Naive B cell (primary cell): Measurements from ENCODE around the gene SHISA7. TPM values are rescaled to one million over a fixed set of nuclear protein-coding genes. Genes with fewer than 3 reads are reported as not detected.
A peak's percentile ranks its signal among the peaks of the same experiment; 100 is the strongest.

Experiments
- ATAC-seq, 2 donors: fragments of 150-1000 bp; cut with Tn5 transposase; 2 replicates each; pipeline ENCODE4 v1.10.0; 2021; ENCODE audit warnings: low read depth in 2 of 2, mild to moderate bottlenecking in 2 of 2, moderate library complexity in 2 of 2
- DNase-seq: peaks from one replicate; pipeline ENCODE4 v3.0.0; 2022
- H3K27ac Mint-ChIP-seq, 6 donors: one replicate each; pipeline ENCODE4 v1.8.0; 2020 to 2022; ENCODE audit warnings: mild to moderate bottlenecking in 6 of 6, mixed read lengths in 6 of 6, moderate library complexity in 5 of 6, inconsistent platforms in 2 of 6
- H3K27me3 Mint-ChIP-seq, 3 donors: one replicate each; pipeline ENCODE4 v1.8.0; 2021 to 2022; ENCODE audit warnings: mixed read lengths in 3 of 3, mild to moderate bottlenecking in 1 of 3
- H3K36me3 Mint-ChIP-seq, 2 donors: one replicate each; pipeline ENCODE4 v1.8.0; 2020 to 2022; ENCODE audit warnings: mixed read lengths in 2 of 2, inconsistent platforms in 1 of 2, mild to moderate bottlenecking in 1 of 2
- H3K4me1 Mint-ChIP-seq, 3 donors: one replicate each; pipeline ENCODE4 v1.8.0; 2020 to 2022; ENCODE audit warnings: mixed read lengths in 3 of 3, inconsistent platforms in 1 of 3, mild to moderate bottlenecking in 1 of 3, moderate library complexity in 1 of 3
- H3K4me3 Mint-ChIP-seq, 8 donors: one replicate each; pipeline ENCODE4 v1.8.0; 2020 to 2022; ENCODE audit warnings: mild to moderate bottlenecking in 8 of 8, mixed read lengths in 8 of 8, moderate library complexity in 8 of 8, inconsistent platforms in 2 of 8
- H3K9me3 Mint-ChIP-seq, 7 donors: one replicate each; pipeline ENCODE4 v1.8.0; 2020 to 2022; ENCODE audit warnings: mixed read lengths in 7 of 7, mild to moderate bottlenecking in 5 of 7, inconsistent platforms in 2 of 7, moderate library complexity in 1 of 7
- polyA plus RNA-seq, 6 donors: library from polyadenylated mRNA; unstranded; fragments of 300-500 nt; fragmentation: Illumina TruSeq; gene quantifications; one replicate each; pipeline ENCODE4 v1.2.3, GENCODE V29; 2021; ENCODE audit warnings: low read depth in 6 of 6

SHISA7 gene
- polyA plus RNA-seq, 6 donors from 2014 or later: not detected

DNA sequence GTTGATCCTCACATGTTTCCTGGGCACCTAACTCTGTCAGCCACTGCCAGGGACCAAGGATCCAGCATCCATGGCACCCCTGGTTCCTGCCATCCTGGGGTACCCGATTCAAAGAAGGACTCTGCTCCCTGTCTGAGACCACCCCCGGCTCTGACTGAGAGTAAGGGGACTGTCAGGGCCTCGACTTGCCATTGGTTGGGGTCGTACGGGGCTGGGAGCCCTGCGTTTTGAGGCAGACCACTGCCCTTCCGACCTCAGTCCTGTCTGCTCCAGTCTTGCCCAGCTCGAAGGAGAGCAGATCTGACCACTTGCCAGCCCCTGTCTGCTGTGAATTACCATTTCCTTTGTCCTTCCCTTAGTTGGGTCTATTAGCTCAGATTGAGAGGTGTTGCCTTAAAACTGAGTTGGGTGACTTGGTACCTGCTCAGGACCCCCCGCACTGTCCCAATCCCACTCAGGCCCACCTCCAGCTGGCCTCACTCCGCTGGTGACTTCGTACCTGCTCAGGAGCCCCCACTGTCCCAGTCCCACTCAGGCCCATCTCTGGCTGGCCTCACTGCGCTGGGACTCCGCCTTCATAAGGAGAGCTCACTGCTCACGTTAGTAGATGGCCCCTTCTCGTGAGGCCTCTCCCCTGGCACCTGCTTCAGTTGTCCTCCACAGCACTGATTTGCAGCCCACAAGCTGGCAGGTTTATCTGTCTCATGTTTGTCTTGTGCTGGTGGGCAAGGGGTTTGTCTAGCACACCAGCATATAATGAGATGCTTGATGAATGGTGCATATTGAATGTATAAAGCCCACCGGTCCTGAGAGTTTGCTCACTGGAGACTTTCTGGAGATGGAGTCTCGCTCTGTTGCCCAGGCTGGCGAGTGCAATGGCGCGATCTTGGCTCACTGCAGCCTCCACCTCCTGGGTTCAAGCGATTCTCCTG lies 53.4 kb downstream of the SHISA7 start:
- ATAC-seq: no peak
- Mint-ChIP-seq H3K9me3 (peaks cover 0 to 5% (median 0%) of the 10 kb centered on the region in 7 donors), H3K27ac (peak overlapping the region in 4 of 6 donors; percentile 72 to 89 (median 74)), H3K4me1 (peaks cover 46 to 68% (median 58%) of the 10 kb centered on the region in 3 donors), H3K36me3 (peaks cover 0 to 9% of the 10 kb centered on the region in 2 donors), H3K4me3 (peak overlapping the region in 6 of 8 donors; percentile 13 to 91 (median 58)), H3K27me3 (no peaks in the 10 kb centered on the region)
- no peak for DNase-seq

GRCh38 chr19:55387736-55388497 lies 55.2 kb downstream of the SHISA7 start:
- ATAC-seq: no peak
- Mint-ChIP-seq H3K4me3 (peak overlapping the region; percentile 47 to 100 (median 100)), H3K36me3 (peaks cover 0 to 9% of the 10 kb centered on the region in 2 donors), H3K27ac (peak overlapping the region in 4 of 6 donors; percentile 22 to 99 (median 54)), H3K4me1 (peaks cover 44 to 76% (median 62%) of the 10 kb centered on the region in 3 donors), H3K27me3 (no peaks in the 10 kb centered on the region), H3K9me3 (peaks cover 0 to 5% (median 0%) of the 10 kb centered on the region in 7 donors)
- no peak for DNase-seq

DNA sequence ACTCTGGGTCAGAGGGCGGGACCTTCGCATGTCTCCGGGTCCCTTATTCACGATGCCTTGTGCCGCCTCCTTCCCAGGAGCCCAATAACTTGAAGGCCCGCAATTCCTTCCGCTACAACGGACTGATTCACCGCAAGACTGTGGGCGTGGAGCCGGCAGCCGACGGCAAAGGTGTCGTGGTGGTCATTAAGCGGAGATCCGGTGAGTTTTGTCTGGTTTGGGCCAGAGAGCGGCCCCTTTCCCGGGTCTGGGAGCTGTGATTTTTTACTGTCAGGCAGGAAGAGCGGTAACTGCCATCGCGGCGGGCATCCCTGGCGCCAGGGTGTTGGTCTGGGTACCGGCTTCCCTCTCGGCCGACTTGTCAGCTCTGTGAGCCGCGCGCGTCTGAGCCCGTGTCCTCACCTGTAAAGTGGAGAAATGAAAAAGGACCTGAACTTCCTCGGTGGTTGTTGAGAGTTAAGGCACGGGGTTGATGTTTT lies 56.6 kb downstream of the SHISA7 start:
- H3K9me3 Mint-ChIP-seq: peaks cover 0 to 5% (median 0%) of the 10 kb centered on the region in 7 donors
- peak overlapping the region; percentile 99 to 100 (median 100) for H3K27ac Mint-ChIP-seq
- H3K27me3 Mint-ChIP-seq: no peaks in the 10 kb centered on the region
- DNase-seq (peak; percentile 47), ATAC-seq (no peak)
- peaks cover 50 to 82% (median 74%) of the 10 kb centered on the region in 3 donors for H3K4me1 Mint-ChIP-seq
- H3K36me3 Mint-ChIP-seq: peaks cover 0 to 9% of the 10 kb centered on the region in 2 donors
- peak overlapping the region; percentile 91 to 100 (median 100) for H3K4me3 Mint-ChIP-seq

- H3K36me3 Mint-ChIP-seq: peaks cover 0 to 8% of the 10 kb centered on the region in 2 donors
- H3K4me3 Mint-ChIP-seq: peak within 1 kb of the TSS; percentile 91 to 100 (median 100)
- H3K27ac Mint-ChIP-seq: peak within 1 kb of the TSS; percentile 99 to 100 (median 100)
- DNase-seq: peak; percentile 98
- H3K9me3 Mint-ChIP-seq: peaks cover 0 to 5% (median 0%) of the 10 kb centered on the region in 7 donors
- peaks cover 50 to 82% (median 76%) of the 10 kb centered on the region in 3 donors for H3K4me1 Mint-ChIP-seq
- H3K27me3 Mint-ChIP-seq: no peaks in the 10 kb centered on the region
- peak; percentile 77 to 80 for ATAC-seq
Observed at GRCh38 chr19:55385724-55386492, 57.2 kb downstream of the SHISA7 start, which contains the start of gene RPL28. RPL28 (plus strand) TSS chr19:55385932; CDS start chr19:55386358, 426 bp downstream.

DNA sequence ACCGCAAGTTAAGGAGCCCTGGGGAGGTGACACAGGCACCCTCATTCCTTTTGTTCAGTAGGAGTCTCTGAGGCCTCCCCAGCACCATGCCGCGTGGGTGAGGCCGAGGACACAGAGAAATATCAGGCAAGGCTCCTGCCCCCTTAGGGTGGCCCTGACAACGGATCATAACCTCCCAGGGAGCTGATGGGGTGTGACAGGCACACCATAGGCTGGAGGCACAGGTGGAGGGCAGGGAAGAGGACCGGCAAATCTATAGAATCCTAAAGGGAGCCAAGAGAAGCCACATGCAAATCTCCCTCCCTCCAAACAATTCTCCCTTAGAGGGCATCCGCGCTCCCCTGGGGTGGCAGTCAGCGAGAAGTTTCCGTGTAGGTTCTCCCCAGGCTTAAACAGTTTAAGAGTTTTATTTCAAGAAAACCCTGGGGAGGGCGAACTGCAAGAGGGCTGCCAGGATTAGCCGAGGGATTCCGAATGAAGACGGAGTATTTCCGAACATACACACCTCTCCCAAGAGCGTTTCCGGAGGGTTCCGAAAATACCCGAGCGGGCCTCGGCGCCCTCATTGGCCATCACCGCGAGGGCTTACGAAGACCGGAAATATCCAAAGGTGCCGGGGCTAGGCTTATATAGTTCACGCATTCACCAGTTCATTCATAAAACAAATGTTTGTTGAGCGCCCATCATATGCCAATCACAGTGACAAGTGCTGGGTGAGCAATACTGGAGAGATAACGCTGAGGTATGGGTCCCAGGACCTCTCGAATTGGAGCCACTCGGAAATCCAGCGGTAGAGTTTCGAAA lies 58.0 kb downstream of the SHISA7 start:
- peak; percentile 88 for DNase-seq
- Mint-ChIP-seq H3K4me1 (peaks cover 44 to 74% (median 68%) of the 10 kb centered on the region in 3 donors), H3K27me3 (no peaks in the 10 kb centered on the region), H3K4me3 (peak overlapping the region; percentile 91 to 100 (median 100)), H3K27ac (peak overlapping the region; percentile 99 to 100 (median 100)), H3K36me3 (peaks cover 0 to 4% of the 10 kb centered on the region in 2 donors), H3K9me3 (peaks cover 0 to 5% (median 0%) of the 10 kb centered on the region in 7 donors)
- peak; percentile 67 to 68 for ATAC-seq

GRCh38 chr19:55384131-55384919 lies 58.8 kb downstream of the SHISA7 start, which contains the start of gene TMEM238:
TMEM238 (minus strand) TSS chr19:55384292; CDS start chr19:55384259, 33 bp downstream.
- Mint-ChIP-seq H3K4me3 (peak within 1 kb of the TSS; percentile 91 to 100 (median 100)), H3K9me3 (peaks cover 0 to 5% (median 0%) of the 10 kb centered on the region in 7 donors), H3K27me3 (no peaks in the 10 kb centered on the region), H3K4me1 (peaks cover 38 to 66% (median 60%) of the 10 kb centered on the region in 3 donors), H3K27ac (peak within 1 kb of the TSS; percentile 99 to 100 (median 100)), H3K36me3 (peaks cover 0 to 4% of the 10 kb centered on the region in 2 donors)
- ATAC-seq (peak; percentile 9 to 12), DNase-seq (peak; percentile 45)

DNA sequence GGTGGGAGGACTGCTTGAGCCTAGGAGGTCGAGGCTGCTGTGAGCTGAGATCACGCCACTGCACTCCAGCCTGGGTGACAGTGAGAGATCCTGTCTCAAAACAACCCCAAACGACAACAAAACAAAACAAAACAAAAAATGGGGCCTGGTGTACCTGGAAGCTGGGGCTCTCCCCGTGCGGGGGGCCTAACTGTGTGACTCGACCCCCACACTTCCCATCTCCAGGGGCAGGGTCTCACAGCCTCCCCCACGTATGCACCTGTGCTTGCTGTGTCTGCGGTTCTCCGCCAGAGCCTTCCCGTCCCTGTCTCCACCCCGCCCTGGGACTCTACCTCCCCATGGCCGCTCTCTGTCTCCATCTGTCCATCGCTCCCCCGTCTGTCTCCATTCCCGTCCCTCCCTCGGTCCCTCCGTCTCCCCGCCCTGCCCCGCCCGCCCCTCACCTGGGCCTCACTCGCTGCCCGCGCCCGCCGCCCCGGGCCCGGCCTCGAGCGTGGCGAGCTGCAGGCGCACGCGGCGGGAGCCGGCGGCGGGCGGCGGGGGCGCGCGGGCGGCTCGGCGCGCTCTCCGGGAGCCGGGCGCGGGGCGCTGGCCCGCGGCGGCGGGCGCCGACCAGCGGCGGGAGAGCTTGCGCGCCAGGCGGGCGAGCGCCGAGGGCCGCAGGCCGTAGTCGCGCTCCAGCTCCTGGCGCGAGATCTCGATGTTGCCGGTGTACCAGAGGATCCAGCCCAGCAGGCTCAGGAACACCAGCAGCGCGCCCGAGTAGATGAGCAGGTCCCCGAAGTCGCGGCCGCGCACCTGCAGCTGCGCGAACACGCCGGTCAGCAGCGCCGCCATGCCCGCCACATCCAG lies 59.6 kb downstream of the SHISA7 start:
- Mint-ChIP-seq H3K9me3 (peaks cover 0 to 5% (median 0%) of the 10 kb centered on the region in 7 donors), H3K27me3 (no peaks in the 10 kb centered on the region), H3K4me1 (peaks cover 32 to 58% (median 52%) of the 10 kb centered on the region in 3 donors), H3K4me3 (peak overlapping the region; percentile 85 to 100 (median 88)), H3K27ac (peak overlapping the region in 4 of 6 donors; percentile 60 to 93 (median 74)), H3K36me3 (peaks cover 0 to 4% of the 10 kb centered on the region in 2 donors)
- DNase-seq (peak; percentile 31), ATAC-seq (peak; percentile 5 to 7)

DNA sequence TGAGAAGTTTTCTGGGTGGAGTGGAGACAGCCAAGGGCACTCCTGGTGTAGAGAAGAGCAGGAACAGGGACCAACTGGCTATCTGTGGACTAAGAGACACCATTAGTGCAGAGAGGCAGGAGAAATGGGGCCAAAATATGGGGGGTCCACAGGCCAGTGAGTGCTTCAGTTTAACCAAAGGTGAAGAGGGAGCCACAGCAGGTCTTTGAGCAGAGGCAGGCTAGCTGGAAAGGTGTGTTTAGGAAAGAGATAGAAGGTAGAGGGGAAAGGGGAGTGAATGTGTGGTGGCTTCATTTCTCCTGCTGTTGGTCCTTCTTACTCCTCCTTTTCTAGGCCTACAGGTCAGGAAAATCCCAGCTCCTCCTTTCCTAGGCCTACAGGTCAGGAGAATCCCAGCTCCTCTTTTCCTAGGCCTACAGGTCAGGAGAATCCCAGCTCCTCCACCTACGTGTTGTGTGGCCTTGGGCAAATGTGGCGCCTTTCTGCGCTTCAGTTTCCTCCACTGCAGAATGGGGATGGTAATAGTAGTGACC lies 60.5 kb downstream of the SHISA7 start:
- no peaks in the 10 kb centered on the region for H3K27me3 Mint-ChIP-seq
- peaks cover 0 to 5% (median 0%) of the 10 kb centered on the region in 7 donors for H3K9me3 Mint-ChIP-seq
- H3K4me1 Mint-ChIP-seq: peaks cover 28 to 48% (median 46%) of the 10 kb centered on the region in 3 donors
- peak overlapping the region in 1 of 6 donors; percentile 87 for H3K27ac Mint-ChIP-seq
- ATAC-seq: no peak
- H3K4me3 Mint-ChIP-seq: peak overlapping the region; percentile 85 to 100 (median 88)
- H3K36me3 Mint-ChIP-seq: peaks cover 0 to 4% of the 10 kb centered on the region in 2 donors
- DNase-seq: no peak

- ATAC-seq (no peak), DNase-seq (no peak)
- Mint-ChIP-seq H3K9me3 (peaks cover 0 to 5% (median 0%) of the 10 kb centered on the region in 7 donors), H3K27me3 (no peaks in the 10 kb centered on the region), H3K4me1 (peaks cover 28 to 43% (median 42%) of the 10 kb centered on the region in 3 donors), H3K36me3 (peaks cover 0 to 4% of the 10 kb centered on the region in 2 donors), H3K4me3 (peak overlapping the region in 6 of 8 donors; percentile 48 to 100 (median 76)), H3K27ac (no peak overlapping the region)
Observed at GRCh38 chr19:55382013-55382412, 61.1 kb downstream of the SHISA7 start.

DNA sequence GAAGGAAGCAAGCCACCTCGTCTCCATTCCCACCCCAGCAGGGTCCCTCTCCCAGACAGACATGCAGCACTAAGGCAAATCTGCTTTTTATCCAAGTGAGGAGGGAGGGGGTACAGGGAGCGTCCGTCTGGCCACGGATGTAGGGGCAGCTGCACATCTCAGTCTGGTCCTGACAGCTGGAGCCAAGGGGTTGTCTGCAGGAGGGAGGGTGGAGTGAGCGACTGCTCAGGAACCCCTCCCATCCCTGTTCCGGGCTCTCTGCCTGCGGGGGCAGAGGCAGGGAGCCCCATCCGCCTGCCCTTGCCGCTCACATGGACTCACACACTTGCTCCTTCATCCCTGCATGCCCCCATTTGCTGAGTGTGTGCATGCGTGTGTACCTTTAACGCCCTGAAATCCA lies 63.9 kb downstream of the SHISA7 start:
- H3K27ac Mint-ChIP-seq: no peak overlapping the region
- peaks cover 0 to 19% (median 10%) of the 10 kb centered on the region in 3 donors for H3K27me3 Mint-ChIP-seq
- H3K4me3 Mint-ChIP-seq: no peak overlapping the region
- ATAC-seq (no peak), DNase-seq (no peak)
- H3K9me3 Mint-ChIP-seq: peaks cover 0 to 4% (median 0%) of the 10 kb centered on the region in 7 donors
- no peaks in the 10 kb centered on the region for H3K36me3 Mint-ChIP-seq
- peaks cover 12 to 20% (median 19%) of the 10 kb centered on the region in 3 donors for H3K4me1 Mint-ChIP-seq
